Occipital lobe (tissue), 2 donors: ENCODE data around the gene RNF44. TPM values are rescaled to one million over a fixed set of nuclear protein-coding genes. Genes with fewer than 3 reads are reported as not detected.
"Not testable (repeated sequence)": the region's sequence is repeated elsewhere in the genome, so short reads cannot be mapped to it uniquely, and the experiment has no call there.

Source experiments
- DNase-seq: peaks from one replicate; lab custom pipeline; 2025; lab: John Stamatoyannopoulos, UW
- total RNA-seq: library from RNA; depleted of rRNA; stranded (reverse); fragments of >200 nt; gene quantifications from one replicate; pipeline ENCODE4 v1.2.3, GENCODE V29; 2014

RNF44 gene
- total RNA-seq, 1 donor from 2014 or later, result 8.6 TPM

DNA sequence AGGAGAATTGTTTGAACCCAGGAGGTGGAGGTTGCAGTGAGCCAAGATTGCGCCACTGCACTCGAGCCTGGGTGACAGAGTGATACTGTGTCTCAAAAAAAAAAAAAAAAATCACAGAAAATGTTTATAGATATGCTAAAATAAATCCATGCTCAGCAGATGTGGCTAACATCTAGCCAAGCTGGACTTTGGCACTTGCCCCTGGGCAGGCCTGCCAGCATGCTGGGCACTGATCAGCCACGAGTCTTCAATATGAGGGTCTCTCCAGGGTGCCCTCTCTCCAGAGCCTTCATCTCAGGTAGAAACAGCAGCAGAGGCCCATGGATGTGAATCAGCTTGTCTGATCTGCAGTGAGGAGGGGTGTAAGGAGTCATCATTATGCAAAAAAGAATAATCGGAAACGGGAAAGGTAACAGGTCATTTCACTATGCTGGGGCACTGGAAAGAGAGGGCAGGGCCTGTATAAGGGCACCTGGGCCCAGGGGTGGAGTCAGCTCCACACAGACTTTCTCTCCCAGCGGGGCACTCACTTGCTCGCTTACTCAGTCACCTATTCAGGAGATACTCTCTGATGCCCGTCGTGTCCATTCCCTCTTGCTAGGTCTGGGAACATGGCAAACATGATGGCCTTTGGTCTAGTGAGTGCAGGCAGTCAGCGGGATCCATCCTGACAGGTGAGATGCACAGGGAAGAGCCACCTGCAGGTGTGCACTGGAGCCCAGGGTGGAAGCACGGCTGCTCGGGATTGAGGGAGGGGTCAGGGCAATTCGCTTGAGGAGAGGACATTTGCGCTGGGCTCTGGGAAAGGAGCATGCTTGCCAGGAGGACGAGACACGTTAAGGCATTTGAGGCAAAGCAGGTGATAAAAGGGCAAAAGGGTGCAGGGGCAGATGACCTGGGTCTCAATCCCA, 17.1 kb downstream of the RNF44 start:
- DNase-seq, result no peak

DNA sequence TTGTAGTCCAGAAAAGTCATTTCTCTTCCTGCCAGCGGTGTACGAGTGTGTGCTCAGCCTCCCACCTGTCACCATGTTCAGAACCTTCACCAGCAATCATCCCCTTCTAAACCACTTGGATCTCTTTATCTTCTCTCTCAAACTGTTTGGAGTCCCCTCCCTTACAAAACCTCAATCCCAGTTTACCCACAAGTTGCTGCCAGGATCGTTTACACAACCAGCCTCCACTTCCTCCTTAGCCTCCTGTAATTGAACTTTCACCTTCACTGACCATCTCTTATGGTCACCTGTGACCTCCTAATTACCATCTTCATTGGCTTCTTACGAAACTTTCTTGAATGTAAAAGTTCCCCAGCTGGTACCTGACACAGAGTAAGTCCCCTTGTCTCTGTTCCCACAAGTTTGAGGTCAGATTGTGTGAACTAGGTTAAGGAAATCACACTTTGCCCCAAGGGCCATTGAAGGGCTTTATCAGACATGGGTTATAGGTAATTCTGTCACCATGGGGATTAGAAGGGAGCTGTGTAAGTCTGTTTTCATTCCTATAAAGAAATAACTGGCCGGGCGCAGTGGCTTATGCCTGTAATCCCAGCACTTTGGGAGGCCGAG, 20.0 kb downstream of the RNF44 start:
- DNase-seq, result no peak

DNA sequence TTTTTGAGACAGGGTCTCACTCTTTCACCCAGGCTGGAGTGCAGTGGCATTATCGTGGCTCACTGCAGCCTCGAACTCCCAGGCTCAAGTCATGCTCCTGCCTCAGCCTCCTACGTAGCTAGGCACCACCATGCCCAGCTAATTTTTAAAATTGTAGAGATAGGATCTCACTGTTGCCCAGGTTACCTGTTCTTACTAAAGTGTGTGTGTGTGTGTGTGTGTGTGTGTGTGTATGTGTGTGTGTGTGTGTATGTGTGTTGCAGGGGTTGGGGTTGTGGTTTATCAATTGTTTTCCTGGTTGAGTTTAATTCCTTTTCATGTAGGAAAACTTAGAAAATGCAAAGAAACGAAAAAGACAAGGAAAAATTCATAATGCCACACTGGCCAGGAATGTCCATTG, 21.8 kb downstream of the RNF44 start:
- DNase-seq, result no peak

DNA sequence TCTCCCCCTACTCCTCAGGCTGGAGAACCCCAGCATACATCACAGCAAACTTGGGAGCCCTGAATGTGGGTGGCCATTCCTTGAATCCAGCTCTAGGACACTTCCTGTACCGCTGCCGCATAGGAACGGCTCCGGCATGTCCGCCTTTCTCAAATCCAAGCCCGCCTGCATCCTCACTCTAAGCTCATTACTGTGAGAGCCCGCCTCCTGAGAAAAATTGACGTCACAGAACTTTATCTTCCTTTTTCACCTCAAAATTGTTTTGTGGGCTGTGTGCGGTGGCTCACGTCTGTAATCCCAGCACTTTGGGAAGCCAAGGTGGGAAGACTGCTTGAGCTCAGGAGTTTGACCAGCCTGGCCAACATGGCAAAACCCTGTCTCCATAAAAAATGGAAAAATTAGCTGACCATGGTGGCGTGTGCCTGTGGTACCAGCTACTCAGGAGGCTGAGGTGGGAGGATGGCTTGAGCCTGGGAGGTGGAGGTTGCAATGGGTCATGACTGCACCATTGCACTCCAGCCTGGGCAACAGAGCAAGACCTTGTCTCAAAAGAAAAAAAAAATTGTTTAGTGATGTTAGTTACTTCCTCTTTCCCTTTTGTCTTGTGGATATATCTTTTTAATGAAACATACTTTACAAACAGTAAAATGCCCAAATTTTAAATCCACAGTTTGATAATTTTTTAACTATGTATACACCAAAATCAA, 22.8 kb downstream of the RNF44 start:
- DNase-seq, result no peak

- DNase-seq, result no peak
These were observed 23.4 kb downstream of the RNF44 start for GRCh38 chr5:176513788-176514187.

GRCh38 chr5:176508603-176509002, 28.6 kb downstream of the RNF44 start:
- DNase-seq, result no peak

GRCh38 chr5:176507911-176508310, 29.3 kb downstream of the RNF44 start:
- no peak for DNase-seq

GRCh38 chr5:176503496-176503895, 33.7 kb downstream of the RNF44 start:
- no peak for DNase-seq

DNA sequence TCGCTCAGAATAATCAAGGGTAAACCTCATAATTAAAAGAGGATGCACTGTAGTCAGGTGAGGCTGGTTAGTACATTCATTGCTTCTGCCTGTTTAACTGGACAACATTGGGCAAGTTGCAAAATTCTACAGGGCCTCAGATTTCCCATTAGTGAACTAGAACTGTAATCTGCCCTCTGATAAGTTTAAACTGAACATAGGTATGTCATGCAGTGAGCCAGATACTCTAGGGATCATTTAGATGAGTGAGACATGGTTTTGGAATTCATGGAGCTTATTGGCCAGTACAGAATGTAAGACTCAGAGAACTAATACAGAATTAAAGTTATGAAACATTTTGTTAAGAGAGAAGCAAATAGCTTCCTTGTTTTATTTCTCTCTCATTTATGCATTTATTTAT, 35.9 kb downstream of the RNF44 start:
- DNase-seq, result no peak

GRCh38 chr5:176500511-176500910, 36.7 kb downstream of the RNF44 start:
- no peak for DNase-seq

GRCh38 chr5:176499273-176499672, 37.9 kb downstream of the RNF44 start:
- DNase-seq, result no peak

DNA sequence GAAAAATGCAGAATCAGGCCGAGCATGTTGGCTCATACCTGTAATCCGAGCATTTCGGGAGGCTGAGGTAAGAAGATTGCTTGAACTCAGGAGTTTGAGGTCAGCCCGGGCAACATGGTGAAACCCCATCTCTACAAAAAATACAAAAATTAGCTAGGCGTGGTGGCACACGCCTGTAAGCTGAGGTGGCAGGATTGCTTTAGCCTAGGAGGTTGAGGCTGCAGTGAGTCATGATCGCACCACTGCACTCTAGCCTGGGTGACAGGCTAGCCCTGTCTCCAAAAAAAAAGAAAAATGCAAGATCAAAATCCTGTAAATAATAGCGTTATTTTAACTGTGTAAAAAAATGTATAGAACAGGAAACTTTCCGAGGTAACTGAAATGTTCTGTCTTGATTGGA, 39.4 kb downstream of the RNF44 start:
- DNase-seq, result no peak

DNA sequence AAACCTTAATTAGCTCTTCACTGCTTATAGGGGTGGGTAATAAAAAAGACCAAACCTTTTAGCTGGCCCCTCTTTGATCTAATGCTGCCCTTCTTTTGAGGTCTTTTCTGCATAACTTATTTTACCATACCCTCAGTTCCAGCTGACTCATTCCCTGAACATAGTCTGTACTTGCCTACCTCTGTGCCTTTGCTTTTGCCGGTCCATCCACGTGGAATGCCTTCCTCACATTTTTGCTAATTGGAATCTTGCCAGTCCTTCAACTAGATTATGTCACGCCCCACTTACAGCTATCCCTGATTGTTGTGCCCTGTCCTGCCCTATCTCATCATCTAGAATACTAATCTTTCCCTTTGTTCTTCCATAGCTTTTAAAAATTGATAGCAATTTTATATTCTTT, 44.8 kb downstream of the RNF44 start:
- no peak for DNase-seq

DNA sequence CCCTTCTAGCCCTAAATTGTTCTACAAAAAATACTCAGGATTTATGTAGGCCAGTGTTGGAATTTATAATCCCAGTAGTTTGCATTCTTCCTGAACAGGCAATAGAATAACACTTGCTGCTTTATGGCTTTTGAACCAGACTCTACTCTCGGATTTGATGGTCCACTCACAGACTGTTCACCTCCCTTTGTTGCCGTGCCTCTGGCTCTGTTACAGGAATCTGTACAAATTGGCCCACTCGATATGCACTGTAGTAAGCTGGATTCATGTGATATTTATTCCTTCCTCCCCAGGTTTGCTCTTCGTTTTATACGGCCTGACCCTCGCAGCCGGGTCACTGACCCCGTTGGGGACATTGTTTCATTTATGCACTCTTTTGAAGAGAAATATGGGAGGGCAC, 45.3 kb downstream of the RNF44 start:
- DNase-seq, result no peak

DNA sequence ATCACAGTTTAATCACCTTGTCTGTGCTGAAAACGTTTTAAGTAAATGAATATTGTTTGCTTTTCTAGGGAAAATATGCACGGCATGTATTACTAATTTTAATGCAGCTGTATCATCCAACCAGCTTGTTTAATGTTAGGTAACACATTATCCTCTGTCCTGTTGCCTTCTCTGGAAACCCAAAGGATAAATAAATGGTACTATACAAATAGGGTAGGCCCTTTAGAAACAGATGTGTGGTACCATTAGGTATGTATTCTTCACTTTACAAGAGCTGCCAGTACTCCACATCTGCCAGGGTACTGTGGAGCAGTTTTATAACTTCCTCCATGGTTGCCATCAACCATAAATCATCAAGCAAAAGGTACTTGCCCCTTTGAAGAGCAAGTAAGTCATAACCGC, 46.1 kb downstream of the RNF44 start:
- no peak for DNase-seq

DNA sequence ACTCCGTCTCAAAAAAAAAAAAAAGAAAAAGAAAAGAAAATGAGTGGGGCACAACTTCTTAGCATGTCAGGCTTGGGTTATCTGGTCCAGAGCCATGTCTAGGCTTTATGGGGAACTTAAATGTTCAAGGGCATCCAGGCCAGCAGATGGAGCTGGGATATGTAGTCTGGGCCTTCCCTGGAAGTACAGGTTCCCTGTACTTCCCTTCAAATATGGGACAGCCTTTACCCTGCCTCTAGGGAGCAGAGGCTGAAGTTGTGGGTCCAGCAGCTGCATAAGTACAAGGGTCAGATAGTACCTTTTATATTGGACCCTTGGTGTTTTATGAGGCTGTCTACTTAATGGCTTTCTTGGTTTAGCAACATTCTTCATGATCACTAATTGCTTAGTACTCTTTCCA, 46.9 kb downstream of the RNF44 start:
- DNase-seq, result no peak

DNA sequence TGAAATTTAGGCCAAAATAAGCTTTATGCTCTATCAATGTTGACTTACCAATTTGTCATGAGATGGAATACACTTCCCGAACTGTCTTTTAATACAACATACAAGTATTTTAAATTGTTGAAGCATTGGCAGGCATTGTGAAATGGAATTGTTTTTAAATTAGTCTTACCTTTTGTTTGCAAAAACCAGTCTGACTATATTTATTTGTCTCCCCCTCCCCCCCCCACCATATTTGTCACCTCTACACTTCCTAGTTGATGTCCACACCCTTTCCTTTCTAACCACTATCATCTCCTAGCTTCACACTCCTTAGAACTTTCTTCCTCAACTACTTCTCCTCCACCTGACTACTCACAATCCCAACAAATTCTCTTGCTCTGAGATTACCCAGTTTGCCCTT, 48.1 kb downstream of the RNF44 start:
- no peak for DNase-seq

DNA sequence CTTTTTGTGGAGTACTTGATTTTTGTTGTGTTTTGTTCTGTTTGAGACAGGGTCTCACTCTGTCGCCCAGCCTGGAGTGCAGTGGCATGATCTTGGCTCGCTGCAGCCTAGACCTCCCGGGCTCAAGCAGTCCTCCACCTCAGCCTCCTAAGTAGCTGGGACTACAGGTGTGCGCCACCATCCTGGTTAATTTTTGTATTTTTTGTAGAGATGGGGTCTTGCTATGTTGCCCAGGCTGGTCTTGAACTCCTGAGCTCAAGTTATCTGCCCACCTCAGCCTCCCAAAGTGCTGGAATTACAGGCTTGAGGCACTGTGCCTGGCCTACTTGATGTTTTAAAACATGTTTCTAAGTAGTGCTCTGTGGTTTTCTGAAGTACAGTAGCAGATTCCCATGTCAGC, 50.0 kb downstream of the RNF44 start:
- DNase-seq, result not testable (repeated sequence)

DNA sequence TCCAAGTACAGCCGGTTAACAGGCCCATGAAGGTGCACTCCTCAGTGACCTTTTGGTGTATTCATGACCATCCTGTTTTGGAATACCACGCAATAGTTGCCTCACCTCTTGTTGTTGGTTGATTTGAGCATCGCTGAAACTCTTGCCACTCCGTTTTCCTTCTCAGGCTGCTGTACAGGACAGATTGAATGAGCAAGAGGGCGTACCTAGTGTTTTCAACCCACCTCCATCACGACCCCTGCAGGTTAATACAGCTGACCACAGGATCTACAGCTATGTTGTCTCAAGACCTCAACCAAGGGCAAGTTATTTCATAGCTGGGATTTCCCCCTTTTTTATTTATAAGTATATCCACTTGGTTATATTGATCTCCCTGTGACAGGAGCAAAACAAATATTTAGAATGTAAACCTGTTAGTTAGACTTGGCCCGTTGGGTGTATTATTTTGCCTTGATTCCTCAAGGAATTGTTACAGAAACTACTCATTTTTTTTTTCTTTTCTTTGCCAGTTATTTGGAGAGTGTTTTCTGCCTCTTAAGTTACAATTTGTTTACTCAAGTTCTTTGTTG, 50.9 kb downstream of the RNF44 start:
- DNase-seq, result no peak

DNA sequence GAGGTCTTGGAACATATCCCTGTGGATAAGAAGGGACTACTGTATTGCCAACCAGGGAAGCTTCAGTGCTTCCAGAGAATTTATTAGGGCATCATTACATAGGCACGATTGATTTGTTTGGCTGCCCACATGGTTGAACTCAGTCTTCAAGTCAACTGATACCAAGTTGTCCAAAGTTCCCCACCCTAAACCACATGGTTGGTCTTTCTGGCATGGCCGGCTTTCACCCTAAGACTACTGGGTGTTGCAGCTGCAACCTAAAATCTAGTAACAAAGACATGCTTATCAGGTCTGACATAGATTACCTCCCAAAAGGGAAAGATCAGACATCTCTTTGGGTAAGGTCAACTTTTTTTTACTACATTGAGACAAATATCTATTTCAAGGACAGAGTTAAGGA, 52.0 kb downstream of the RNF44 start:
- DNase-seq, result no peak

DNA sequence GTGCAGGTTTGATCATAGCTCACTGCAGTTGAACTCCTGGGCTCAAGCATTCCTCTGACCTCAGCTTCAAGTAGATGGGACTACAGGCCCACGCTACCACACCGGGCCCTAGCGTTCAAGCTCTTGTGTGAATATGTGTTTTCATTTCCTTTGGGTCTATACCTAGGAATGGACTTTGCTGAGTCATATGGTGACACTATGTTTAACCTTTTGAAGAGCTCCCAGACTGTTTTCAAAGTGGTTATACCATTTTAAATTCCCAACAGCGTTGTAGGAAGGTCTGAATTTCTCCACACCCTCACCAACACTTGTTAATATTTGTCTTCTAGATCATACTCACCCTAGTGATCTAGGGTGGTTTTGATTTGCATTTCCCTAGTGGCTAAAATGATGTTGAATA, 55.5 kb downstream of the RNF44 start:
- DNase-seq, result no peak
